H9 (cell line): Measurements from ENCODE around the gene MTCH1. TPM values are rescaled to one million over a fixed set of nuclear protein-coding genes. Genes with fewer than 3 reads are reported as not detected.

ENCODE experiments used
- DNase-seq: peaks from one replicate; pipeline ENCODE4 v3.0.0-alpha.2; 2017
- H2AFZ ChIP-seq: one replicate; pipeline ENCODE4 v1.6.1; 2013; ENCODE audit warnings: mild to moderate bottlenecking, low read length, control low read depth, moderate library complexity
- H2AK5ac ChIP-seq: 2 replicates; pipeline ENCODE4 v1.6.1; 2013; ENCODE audit warnings: low read length, control low read depth, mixed read lengths; ENCODE audit not compliant: insufficient read length
- H2BK120ac ChIP-seq: one replicate; pipeline ENCODE4 v1.6.1; 2013; ENCODE audit warnings: low read depth, mild to moderate bottlenecking, low read length, control low read depth, inconsistent platforms; ENCODE audit not compliant: poor library complexity, severe bottlenecking
- H2BK12ac ChIP-seq: 2 replicates; pipeline ENCODE4 v1.6.1; 2013; ENCODE audit warnings: low read length, control low read depth, mixed read lengths, low read depth; ENCODE audit not compliant: insufficient read length
- H2BK15ac ChIP-seq: 2 replicates; pipeline ENCODE4 v1.6.1; 2013; ENCODE audit warnings: low read depth, low read length, control low read depth
- H2BK20ac ChIP-seq: one replicate; pipeline ENCODE4 v1.6.1; 2013; ENCODE audit warnings: low read depth, mild to moderate bottlenecking, low read length, control low read depth, inconsistent platforms; ENCODE audit not compliant: poor library complexity, severe bottlenecking
- H2BK5ac ChIP-seq: 2 replicates; pipeline ENCODE4 v1.6.1; 2013; ENCODE audit warnings: low read length, control low read depth, mixed read lengths; ENCODE audit not compliant: insufficient read length
- H3K14ac ChIP-seq: 2 replicates; pipeline ENCODE4 v1.6.1; 2013; ENCODE audit warnings: low read length, control low read depth; ENCODE audit not compliant: insufficient read depth
- H3K18ac ChIP-seq: 2 replicates; pipeline ENCODE4 v1.6.1; 2013; ENCODE audit warnings: low read depth, mild to moderate bottlenecking, mixed read lengths, low read length, control low read depth; ENCODE audit not compliant: insufficient read length
- H3K23ac ChIP-seq: 2 replicates; pipeline ENCODE4 v1.6.1; 2013; ENCODE audit warnings: low read length, control low read depth, mixed read lengths, low read depth; ENCODE audit not compliant: insufficient read length
- H3K23me2 ChIP-seq: 2 replicates; pipeline ENCODE4 v1.6.1; 2013; ENCODE audit warnings: low read depth, mild to moderate bottlenecking, mixed read lengths, low read length, control low read depth; ENCODE audit not compliant: insufficient read length, poor library complexity, severe bottlenecking
- H3K27ac ChIP-seq: 2 replicates; pipeline ENCODE4 v1.5.1; 2013; ENCODE audit warnings: low read length, control low read depth, mixed read lengths, low read depth; ENCODE audit not compliant: insufficient read length
- H3K27me3 ChIP-seq: 2 replicates; pipeline ENCODE4 v1.6.1; 2013; ENCODE audit warnings: low read length, control low read depth, inconsistent platforms; ENCODE audit not compliant: insufficient read depth
- H3K4ac ChIP-seq: 2 replicates; pipeline ENCODE4 v1.6.1; 2013; ENCODE audit warnings: low read depth, mild to moderate bottlenecking, control low read depth, inconsistent platforms, low read length, moderate library complexity
- H3K4me1 ChIP-seq: 2 replicates; pipeline ENCODE4 v1.6.1; 2013; ENCODE audit warnings: low read length, control low read depth, inconsistent platforms; ENCODE audit not compliant: insufficient read depth
- H3K4me2 ChIP-seq: 2 replicates; pipeline ENCODE4 v1.6.1; 2013; ENCODE audit warnings: low read length, control low read depth, mixed read lengths; ENCODE audit not compliant: insufficient read length, insufficient read depth
- H3K56ac ChIP-seq: 2 replicates; pipeline ENCODE4 v1.6.1; 2013; ENCODE audit warnings: low read depth, mild to moderate bottlenecking, mixed read lengths, low read length, control low read depth; ENCODE audit not compliant: insufficient read length
- H3K79me1 ChIP-seq: 2 replicates; pipeline ENCODE4 v1.6.1; 2013; ENCODE audit warnings: low read depth, mild to moderate bottlenecking, moderate library complexity, low read length, control low read depth, inconsistent platforms; ENCODE audit not compliant: insufficient read depth, poor library complexity, severe bottlenecking
- H3K79me2 ChIP-seq: 2 replicates; pipeline ENCODE4 v1.6.1; 2013; ENCODE audit warnings: low read length, control low read depth, inconsistent platforms; ENCODE audit not compliant: insufficient read depth
- H3K9ac ChIP-seq: 2 replicates; pipeline ENCODE4 v1.6.1; 2013; ENCODE audit warnings: low read length, control low read depth, mixed read lengths; ENCODE audit not compliant: insufficient read length; ENCODE audit errors: extremely low read depth
- H3K9me3 ChIP-seq: one replicate; pipeline ENCODE4 v1.6.1; 2013; ENCODE audit warnings: low read depth, low read length, inconsistent platforms; ENCODE audit not compliant: control insufficient read depth
- H3T11ph ChIP-seq: one replicate; pipeline ENCODE4 v1.6.1; 2013; ENCODE audit warnings: mild to moderate bottlenecking, low read length, control low read depth, inconsistent platforms
- H4K20me1 ChIP-seq: one replicate; pipeline ENCODE4 v1.6.1; 2013; ENCODE audit not compliant: control insufficient read depth, insufficient read length, insufficient read depth
- H4K5ac ChIP-seq: 2 replicates; pipeline ENCODE4 v1.6.1; 2013; ENCODE audit warnings: low read depth, mild to moderate bottlenecking, mixed read lengths, low read length, control low read depth; ENCODE audit not compliant: insufficient read length
- H4K8ac ChIP-seq: replicated peaks from 2 replicates; pipeline ENCODE4 v1.6.1; 2013; ENCODE audit warnings: low read length, control low read depth, mixed read lengths, low read depth; ENCODE audit not compliant: insufficient read length
- H4K91ac ChIP-seq: 2 replicates; pipeline ENCODE4 v1.6.1; 2013; ENCODE audit warnings: low read depth, mild to moderate bottlenecking, moderate library complexity, mixed read lengths, low read length, control low read depth; ENCODE audit not compliant: insufficient read length
- H3K27ac Mint-ChIP-seq, 3 experiments: 2 replicates in 2 of 3; 3 replicates in 1 of 3; pipeline ENCODE4 v1.8.0; 2020 to 2021; ENCODE audit warnings: mixed read lengths in 3 of 3, mild to moderate bottlenecking in 1 of 3, moderate library complexity in 1 of 3
- H3K27me3 Mint-ChIP-seq: 2 replicates; pipeline ENCODE4 v1.8.0; 2021; ENCODE audit warnings: low read depth, mild to moderate bottlenecking, moderate library complexity, mixed read lengths
- H3K36me3 Mint-ChIP-seq, 3 experiments: 2 replicates in 2 of 3; 3 replicates in 1 of 3; pipeline ENCODE4 v1.8.0; 2020 to 2021; ENCODE audit warnings: low read depth in 3 of 3, mixed read lengths in 3 of 3; ENCODE audit not compliant: insufficient read depth in 1 of 3
- H3K4me1 Mint-ChIP-seq, 2 experiments: 2 replicates each; pipeline ENCODE4 v1.8.0; 2020; ENCODE audit warnings: mixed read lengths in 2 of 2
- H3K4me3 Mint-ChIP-seq, 2 experiments: 2 replicates in 1 of 2; 3 replicates in 1 of 2; pipeline ENCODE4 v1.8.0; 2020 to 2021; ENCODE audit warnings: mild to moderate bottlenecking in 2 of 2, mixed read lengths in 2 of 2, moderate library complexity in 1 of 2
- H3K9me3 Mint-ChIP-seq, 2 experiments: 2 replicates in 1 of 2; 3 replicates in 1 of 2; pipeline ENCODE4 v1.8.0; 2020; ENCODE audit warnings: mild to moderate bottlenecking in 2 of 2, mixed read lengths in 2 of 2, moderate library complexity in 1 of 2
- WGBS: extraction: QIAGEN DNeasy Blood & Tissue Kit; methylation state at CpG from one replicate; pipeline ENCODE4 v1.1.7; 2013; ENCODE audit warnings: missing lambda C conversion rate, low lambda C conversion rate, mixed read lengths; ENCODE audit not compliant: insufficient read length; ENCODE audit errors: extremely low coverage; 5-methylcytosine and 5-hydroxymethylcytosine counted together
- total RNA-seq: library from RNA; stranded (reverse); gene quantifications from 2 replicates; pipeline ENCODE4 v1.2.1, GENCODE V29; 2021
- TF ChIP-seq, protein P1 (sequence below): fragments of 200-600 bp; sonication (generic); conservative IDR thresholded peaks from 3 replicates; pipeline ENCODE4 v1.8.0; 2021; ENCODE audit warnings: antibody characterized with exemption, mild to moderate bottlenecking

Gene MTCH1
- total RNA-seq, 1 experiment from 2014 or later, result 200 TPM

DNA sequence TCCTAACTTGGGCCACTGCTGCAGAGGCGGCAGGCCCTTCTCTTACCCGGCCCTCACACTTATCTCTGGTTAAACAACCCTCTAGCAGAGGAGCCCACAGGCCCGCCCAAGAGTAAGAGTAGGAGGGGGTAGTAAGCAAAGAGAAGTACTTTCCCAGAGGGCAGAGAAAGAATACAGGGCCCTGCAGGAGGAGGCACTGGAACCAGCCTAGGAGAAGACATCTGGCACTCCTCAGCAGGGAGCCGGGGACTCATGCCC lies 10.1 kb downstream of the MTCH1 start:
- Mint-ChIP-seq H3K9me3 (no peaks in the 10 kb centered on the region), H3K4me1 (peaks cover 13 to 15% of the 10 kb centered on the region in 2 experiments), H3K27ac (no peak overlapping the region), H3K4me3 (no peak overlapping the region), H3K36me3 (peaks cover 52 to 84% (median 79%) of the 10 kb centered on the region in 3 experiments; a peak in 6 of 7 replicates), H3K27me3 (no peaks in the 10 kb centered on the region)
- H3K9me3 ChIP-seq, result no peaks in the 10 kb centered on the region
- H3K79me1 ChIP-seq, result peaks cover 3% of the 10 kb centered on the region
- H3K4me2 ChIP-seq, result no peak overlapping the region
- H2BK12ac ChIP-seq, result no peak overlapping the region
- no peak overlapping the region for H4K91ac ChIP-seq
- H2BK20ac ChIP-seq, result no peak overlapping the region
- H2AK5ac ChIP-seq, result no peak overlapping the region
- H3K79me2 ChIP-seq, result peaks cover 10% of the 10 kb centered on the region; the same call in 1 of the 2 replicates
- no peak overlapping the region for H2BK5ac ChIP-seq
- H4K20me1 ChIP-seq, result no peaks in the 10 kb centered on the region
- no peak overlapping the region for H3K27ac ChIP-seq
- TF ChIP-seq, protein P1, sequence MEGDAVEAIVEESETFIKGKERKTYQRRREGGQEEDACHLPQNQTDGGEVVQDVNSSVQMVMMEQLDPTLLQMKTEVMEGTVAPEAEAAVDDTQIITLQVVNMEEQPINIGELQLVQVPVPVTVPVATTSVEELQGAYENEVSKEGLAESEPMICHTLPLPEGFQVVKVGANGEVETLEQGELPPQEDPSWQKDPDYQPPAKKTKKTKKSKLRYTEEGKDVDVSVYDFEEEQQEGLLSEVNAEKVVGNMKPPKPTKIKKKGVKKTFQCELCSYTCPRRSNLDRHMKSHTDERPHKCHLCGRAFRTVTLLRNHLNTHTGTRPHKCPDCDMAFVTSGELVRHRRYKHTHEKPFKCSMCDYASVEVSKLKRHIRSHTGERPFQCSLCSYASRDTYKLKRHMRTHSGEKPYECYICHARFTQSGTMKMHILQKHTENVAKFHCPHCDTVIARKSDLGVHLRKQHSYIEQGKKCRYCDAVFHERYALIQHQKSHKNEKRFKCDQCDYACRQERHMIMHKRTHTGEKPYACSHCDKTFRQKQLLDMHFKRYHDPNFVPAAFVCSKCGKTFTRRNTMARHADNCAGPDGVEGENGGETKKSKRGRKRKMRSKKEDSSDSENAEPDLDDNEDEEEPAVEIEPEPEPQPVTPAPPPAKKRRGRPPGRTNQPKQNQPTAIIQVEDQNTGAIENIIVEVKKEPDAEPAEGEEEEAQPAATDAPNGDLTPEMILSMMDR, result no peak
- H4K8ac ChIP-seq, result no peak overlapping the region
- no peak overlapping the region for H4K5ac ChIP-seq
- H2BK15ac ChIP-seq, result no peak overlapping the region
- WGBS, result no CpG with 5 or more reads among the region's 4 CpGs
- no peak overlapping the region for H3K56ac ChIP-seq
- H3K18ac ChIP-seq, result no peak overlapping the region
- no peak for DNase-seq
- H3K4me1 ChIP-seq, result no peaks in the 10 kb centered on the region
- no peak overlapping the region for H2AFZ ChIP-seq
- H3K23ac ChIP-seq, result no peak overlapping the region
- no peaks in the 10 kb centered on the region for H3K23me2 ChIP-seq
- H3K4ac ChIP-seq, result no peak overlapping the region
- H3K14ac ChIP-seq, result no peak overlapping the region
- H3K27me3 ChIP-seq, result no peaks in the 10 kb centered on the region
- no peak overlapping the region for H2BK120ac ChIP-seq
- no peak overlapping the region for H3T11ph ChIP-seq
- no peak overlapping the region for H3K9ac ChIP-seq
